ENCODE data around the gene ARID4B.

Gene ARID4B

GRCh38 chr1:235136111-235136510, 191.9 kb downstream of the ARID4B start:
- H3K4me3 Mint-ChIP-seq: no peak overlapping the region
- no peaks in the 10 kb centered on the region for H3K9me3 Mint-ChIP-seq
- no peak for TF ChIP-seq CTCF (IDR thresholded peaks at IDR 0.05; ENCODE audit: unreplicated experiment in 3 of 3)
- peaks cover 26% of the 10 kb centered on the region for H3K4me1 Mint-ChIP-seq
- H3K36me3 Mint-ChIP-seq (ENCODE audit: low read depth): peaks cover 79% of the 10 kb centered on the region
- H3K27me3 Mint-ChIP-seq (ENCODE audit: low read depth): no peaks in the 10 kb centered on the region
- no peak overlapping the region for H3K27ac Mint-ChIP-seq

GRCh38 chr1:235134171-235134570, 193.8 kb downstream of the ARID4B start:
- no peaks in the 10 kb centered on the region for H3K9me3 Mint-ChIP-seq
- no peak overlapping the region for H3K4me3 Mint-ChIP-seq
- H3K4me1 Mint-ChIP-seq: peaks cover 20% of the 10 kb centered on the region
- no peak for TF ChIP-seq CTCF (IDR thresholded peaks at IDR 0.05; ENCODE audit: unreplicated experiment in 3 of 3)
- no peak overlapping the region for H3K27ac Mint-ChIP-seq
- H3K27me3 Mint-ChIP-seq (ENCODE audit: low read depth): no peaks in the 10 kb centered on the region
- H3K36me3 Mint-ChIP-seq (ENCODE audit: low read depth): peaks cover 70% of the 10 kb centered on the region

- peaks cover 60% of the 10 kb centered on the region for H3K36me3 Mint-ChIP-seq (ENCODE audit: low read depth)
Observed at GRCh38 chr1:235133086-235133485, 194.9 kb downstream of the ARID4B start.

DNA sequence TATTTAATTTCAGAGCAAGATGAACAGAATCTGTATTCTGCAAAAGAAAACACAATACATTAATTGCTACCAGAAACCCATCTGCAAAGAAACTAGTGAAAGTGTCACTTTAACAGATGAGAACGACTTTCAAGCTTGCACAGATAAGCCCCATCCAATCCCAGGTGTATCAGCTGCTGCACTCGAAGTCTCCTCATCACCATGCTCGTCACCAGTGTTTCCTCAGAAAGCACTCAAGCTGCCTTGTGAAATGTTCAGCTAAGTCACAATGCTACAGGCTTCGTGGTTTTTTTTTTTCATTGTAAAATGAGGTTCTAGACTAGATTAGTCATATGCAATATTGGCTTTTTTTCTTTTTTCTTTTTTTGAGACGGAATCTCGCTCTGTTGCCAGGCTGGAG, 196.0 kb downstream of the ARID4B start:
- Mint-ChIP-seq H3K4me3 (no peak overlapping the region), H3K4me1 (peaks cover 20% of the 10 kb centered on the region), H3K27ac (no peak overlapping the region), H3K27me3 (ENCODE audit: low read depth) (no peaks in the 10 kb centered on the region), H3K9me3 (no peaks in the 10 kb centered on the region), H3K36me3 (ENCODE audit: low read depth) (peaks cover 54% of the 10 kb centered on the region)
- no peak for TF ChIP-seq CTCF (IDR thresholded peaks at IDR 0.05; ENCODE audit: unreplicated experiment in 3 of 3)

More at GRCh38 chr1:235133086-235133485, 194.9 kb downstream of the ARID4B start:
- H3K27ac Mint-ChIP-seq: no peak overlapping the region
- H3K27me3 Mint-ChIP-seq (ENCODE audit: low read depth): no peaks in the 10 kb centered on the region
- peaks cover 16% of the 10 kb centered on the region for H3K4me1 Mint-ChIP-seq
- H3K9me3 Mint-ChIP-seq: no peaks in the 10 kb centered on the region
- H3K4me3 Mint-ChIP-seq: no peak overlapping the region
- no peak for TF ChIP-seq CTCF (IDR thresholded peaks at IDR 0.05; ENCODE audit: unreplicated experiment in 3 of 3)

DNA sequence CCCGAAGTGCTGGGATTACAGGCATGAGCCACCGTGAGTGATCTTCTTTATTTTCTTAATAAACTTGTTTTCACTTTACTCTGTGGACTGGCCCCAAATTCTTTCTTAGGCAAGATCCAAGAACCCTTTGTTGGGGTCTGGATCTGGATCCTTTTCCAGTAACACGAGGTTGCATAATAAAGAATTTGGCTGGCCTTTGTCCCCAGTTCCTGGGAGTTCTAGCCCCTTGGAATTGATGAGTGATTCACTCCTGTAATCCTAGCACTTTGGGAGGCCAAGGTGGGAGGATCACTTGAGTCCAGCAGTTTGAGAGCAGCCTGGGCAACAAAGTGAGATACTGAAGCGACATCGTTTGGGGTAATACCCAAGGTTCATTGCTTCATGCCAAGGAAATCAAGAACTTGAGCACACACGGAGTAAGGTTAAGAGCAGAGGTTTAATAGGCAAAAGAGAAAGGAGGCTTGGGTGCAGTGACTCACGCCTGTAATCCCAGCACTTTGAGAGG, 197.2 kb downstream of the ARID4B start:
- no peak for TF ChIP-seq CTCF (IDR thresholded peaks at IDR 0.05; ENCODE audit: unreplicated experiment in 3 of 3)
- peaks cover 53% of the 10 kb centered on the region for H3K36me3 Mint-ChIP-seq (ENCODE audit: low read depth)
- no peak overlapping the region for H3K4me3 Mint-ChIP-seq
- no peak overlapping the region for H3K27ac Mint-ChIP-seq
- H3K9me3 Mint-ChIP-seq: no peaks in the 10 kb centered on the region
- no peaks in the 10 kb centered on the region for H3K27me3 Mint-ChIP-seq (ENCODE audit: low read depth)
- peaks cover 20% of the 10 kb centered on the region for H3K4me1 Mint-ChIP-seq

DNA sequence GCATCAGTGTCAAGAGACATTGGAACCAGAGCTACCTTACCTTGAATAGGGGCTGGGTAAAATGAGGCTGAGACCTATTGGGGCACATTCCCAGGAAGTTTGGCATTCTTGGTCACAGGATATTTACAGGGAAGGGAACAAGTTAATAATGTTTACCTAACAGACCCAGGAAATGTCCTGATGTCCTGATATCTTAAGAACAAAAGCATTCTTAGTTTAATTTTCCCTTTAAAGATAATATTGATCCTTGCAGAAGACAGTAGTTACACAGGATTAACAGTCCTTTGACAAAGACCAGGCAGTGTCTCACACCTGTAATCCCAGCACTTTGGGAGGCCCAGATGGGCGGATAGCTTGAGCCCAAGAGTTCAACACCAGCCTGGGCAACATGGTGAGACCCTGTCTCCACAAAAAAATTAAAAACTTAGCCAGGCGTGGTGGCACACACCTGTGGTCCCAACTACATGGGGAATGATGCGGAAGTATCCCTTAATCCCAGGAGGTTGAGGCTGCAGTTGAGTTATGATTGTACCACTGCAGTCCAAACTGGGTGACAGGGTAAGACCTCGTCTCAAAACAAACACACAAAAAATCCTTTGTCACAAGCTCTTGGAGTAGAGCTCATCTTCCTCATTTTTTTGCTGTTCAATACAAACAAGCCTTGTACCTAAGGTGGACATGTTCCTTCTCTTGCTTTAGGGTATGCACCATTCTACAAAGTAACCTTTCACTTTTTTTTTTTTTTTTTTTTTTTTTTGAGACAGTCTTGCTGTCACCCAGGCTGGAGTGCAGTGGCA, 198.0 kb downstream of the ARID4B start:
- peaks cover 46% of the 10 kb centered on the region for H3K36me3 Mint-ChIP-seq (ENCODE audit: low read depth)
- H3K4me1 Mint-ChIP-seq: peaks cover 20% of the 10 kb centered on the region
- TF ChIP-seq CTCF (IDR thresholded peaks at IDR 0.05; ENCODE audit: unreplicated experiment in 3 of 3): no peak
- H3K4me3 Mint-ChIP-seq: peak overlapping the region; percentile 21 to 99 (median 71)
- peak overlapping the region in 2 of 3 experiments; percentile 33 to 99 for H3K27ac Mint-ChIP-seq
- no peaks in the 10 kb centered on the region for H3K9me3 Mint-ChIP-seq
- no peaks in the 10 kb centered on the region for H3K27me3 Mint-ChIP-seq (ENCODE audit: low read depth)

Measured in nephron (organoid).